HG03066 (cell line): Measurements from ENCODE around the gene CDC45.

Experiments used
- ATAC-seq: cut with Tn5 transposase; IDR thresholded peaks from one replicate; pipeline ENCODE4 v1.9.1; 2021; ENCODE audit warnings: low read depth; ENCODE audit not compliant: unreplicated experiment

CDC45 gene

DNA sequence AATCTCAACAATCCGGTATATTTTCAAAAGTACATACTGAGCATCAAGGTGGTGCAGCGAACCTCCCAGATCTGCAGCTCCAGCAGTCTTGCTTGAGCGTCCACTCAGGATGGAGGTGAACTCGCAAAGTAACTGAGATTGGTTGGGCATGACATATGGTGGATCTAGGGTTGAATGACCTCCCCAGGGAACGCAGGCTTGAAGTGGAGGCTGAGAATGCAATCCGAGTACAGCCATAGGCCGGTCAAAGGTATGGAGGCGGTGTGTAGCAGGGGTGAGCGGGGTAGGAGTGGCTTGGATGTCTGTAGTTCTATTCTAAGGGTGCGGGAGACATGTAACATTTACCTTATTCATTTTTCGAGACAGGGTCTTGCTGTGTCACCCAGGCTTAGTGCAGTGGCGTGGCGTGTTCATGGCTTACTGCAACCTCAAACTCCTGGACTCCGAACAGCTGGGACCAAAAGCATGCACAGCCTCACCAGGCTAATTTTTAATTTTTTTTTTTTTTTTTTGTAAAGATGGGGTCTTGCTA lies 31.6 kb upstream of the CDC45 start:
- ATAC-seq: peak; percentile 39

- no peak for ATAC-seq
These were observed 30.8 kb upstream of the CDC45 start for GRCh38 chr22:19448739-19449421.

- no peak for ATAC-seq
These were observed 30.3 kb upstream of the CDC45 start for GRCh38 chr22:19449422-19449767.

DNA sequence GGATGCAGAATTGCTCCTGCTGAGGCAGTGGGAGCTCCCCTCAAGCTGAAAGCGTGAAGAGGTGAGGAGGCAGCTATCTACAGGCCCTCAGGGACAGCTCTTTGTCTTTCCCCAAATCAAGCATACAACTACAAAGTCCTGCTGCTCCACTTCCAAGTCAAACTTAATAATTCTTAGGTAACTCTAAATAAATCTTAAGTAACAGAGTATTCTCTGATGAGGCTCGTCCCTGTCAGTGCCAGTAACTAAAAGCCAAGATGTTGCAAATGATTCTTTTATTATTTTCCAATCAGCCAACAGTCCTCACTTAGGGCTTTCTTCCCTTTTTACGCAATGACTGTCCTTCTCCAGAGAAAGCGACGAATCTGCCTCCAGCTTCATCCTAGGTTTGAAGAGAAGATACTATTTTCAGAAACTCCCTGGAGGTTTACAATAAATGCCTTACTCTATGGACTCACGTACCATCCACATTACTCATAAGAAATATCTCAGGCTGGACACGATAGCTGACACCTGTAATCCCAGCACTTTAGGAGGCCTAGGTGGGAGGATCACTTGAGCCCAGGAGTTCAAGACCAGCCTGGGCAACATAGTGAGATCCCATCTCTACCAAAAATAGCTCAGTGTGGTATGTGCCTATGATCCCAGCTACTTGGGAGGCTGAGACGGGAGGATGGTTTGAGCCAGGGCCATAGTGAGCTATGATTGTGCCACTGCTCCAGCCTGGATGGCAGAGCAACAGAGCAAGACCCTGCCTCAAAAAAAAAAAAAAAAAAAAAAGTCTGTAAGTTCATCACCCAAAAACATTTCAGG lies 29.2 kb upstream of the CDC45 start:
- no peak for ATAC-seq

DNA sequence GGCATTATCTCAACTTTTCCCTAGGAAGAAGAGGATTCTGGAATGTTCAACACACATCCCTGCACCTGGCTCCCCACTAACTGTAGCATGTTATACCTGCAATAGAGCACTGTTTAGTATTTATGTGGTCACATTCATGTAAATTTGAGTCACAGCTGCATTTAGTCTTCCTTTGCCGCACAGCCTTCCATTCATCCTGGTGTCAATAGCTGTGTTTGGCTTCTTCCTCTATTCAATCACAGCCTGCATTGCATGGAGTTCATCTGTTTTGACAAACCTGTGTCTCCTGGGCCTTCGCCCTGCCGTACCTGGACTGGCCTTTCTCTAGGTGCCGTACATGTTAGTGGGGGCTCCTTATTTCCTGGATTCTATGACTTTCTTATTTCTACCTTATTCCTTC lies 28.1 kb upstream of the CDC45 start:
- no peak for ATAC-seq

GRCh38 chr22:19453718-19454117 lies 26.0 kb upstream of the CDC45 start:
- ATAC-seq: no peak

DNA sequence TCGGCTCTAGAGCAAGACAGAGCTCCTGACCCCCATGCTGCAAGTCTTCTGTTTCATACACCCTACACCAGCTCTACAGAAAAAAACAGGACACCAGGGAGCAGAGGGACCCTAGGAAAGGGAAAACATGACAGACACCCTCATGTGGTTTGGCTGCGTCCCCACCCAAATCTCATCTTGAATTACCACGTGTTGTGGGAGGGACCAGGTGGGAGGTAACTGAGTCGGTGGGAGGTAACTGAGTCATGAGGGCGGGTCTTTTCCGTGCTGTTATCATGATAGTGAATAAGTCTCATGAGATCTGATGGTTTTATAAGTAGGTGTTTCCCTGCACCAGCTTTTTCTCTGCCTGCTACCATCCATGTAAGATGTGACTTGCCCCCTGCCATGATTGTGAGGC lies 25.6 kb upstream of the CDC45 start:
- ATAC-seq: no peak

- no peak for ATAC-seq
These were observed 24.7 kb upstream of the CDC45 start for GRCh38 chr22:19455033-19455432.

DNA sequence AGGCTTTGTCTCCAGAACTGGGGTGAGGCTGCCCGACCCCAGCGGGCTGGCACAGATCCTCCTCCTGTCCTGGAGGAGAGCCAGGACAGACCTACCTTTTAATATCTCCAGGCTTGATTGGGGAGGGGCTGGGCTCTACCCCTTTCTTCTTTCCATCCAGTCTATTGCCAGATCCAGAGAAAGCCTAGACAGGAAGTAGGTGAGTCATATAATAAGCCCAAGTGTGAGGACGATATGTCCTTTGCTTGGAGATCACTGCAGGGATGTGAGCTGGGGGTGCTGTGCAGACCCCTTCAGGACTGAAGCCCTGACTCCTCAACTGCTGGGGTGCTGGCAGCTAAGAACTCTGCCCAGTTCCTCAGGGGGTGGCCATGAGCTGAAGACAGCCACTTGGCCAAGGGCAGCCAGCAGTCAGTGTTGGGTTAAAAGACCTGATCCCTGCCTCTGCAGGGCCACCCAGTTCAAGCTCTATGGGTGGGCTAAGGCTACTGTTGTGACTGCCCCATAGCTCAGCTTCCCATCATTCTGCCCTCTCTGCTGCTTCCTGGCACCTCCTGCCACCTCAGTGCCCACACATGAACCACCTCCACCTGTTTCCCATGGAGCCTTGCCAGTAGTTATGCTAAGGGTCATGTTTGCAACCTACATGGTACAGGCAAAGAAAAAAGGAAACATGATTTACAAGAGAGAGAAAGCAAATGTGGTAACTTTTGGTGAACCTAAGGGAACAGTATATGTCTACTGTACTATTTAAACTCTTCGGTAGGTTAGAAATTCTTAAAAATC lies 23.9 kb upstream of the CDC45 start:
- no peak for ATAC-seq

GRCh38 chr22:19456541-19456940 lies 23.2 kb upstream of the CDC45 start:
- ATAC-seq: no peak

DNA sequence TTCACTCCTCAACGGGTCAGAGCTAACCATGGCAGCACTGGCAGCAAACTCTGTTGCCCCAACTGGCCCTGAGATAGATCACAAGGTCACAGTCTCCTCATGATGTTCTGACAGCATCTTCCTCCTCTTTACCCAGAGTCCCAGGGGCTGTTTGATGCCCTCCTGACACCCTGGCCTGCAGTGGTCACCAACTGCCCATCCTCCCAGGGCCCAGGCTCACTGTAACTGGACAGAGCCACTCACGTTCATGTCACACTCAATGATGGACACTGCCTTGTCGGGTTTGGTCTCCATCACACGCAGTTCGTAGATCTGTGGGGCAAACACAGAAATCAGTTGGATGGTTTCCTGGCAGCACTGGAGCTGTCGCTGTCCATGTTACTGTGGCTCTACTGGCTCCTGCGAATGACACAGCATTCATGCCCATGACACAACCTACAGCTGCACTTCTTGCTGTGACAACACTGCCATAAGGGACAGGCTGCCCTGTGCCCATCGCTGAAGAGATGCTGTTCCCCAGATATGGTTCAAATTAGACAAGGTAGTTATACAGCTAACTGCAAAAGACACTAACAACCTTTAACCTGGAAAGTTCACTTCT lies 21.8 kb upstream of the CDC45 start:
- ATAC-seq: no peak

GRCh38 chr22:19460036-19460435 lies 19.7 kb upstream of the CDC45 start:
- no peak for ATAC-seq

DNA sequence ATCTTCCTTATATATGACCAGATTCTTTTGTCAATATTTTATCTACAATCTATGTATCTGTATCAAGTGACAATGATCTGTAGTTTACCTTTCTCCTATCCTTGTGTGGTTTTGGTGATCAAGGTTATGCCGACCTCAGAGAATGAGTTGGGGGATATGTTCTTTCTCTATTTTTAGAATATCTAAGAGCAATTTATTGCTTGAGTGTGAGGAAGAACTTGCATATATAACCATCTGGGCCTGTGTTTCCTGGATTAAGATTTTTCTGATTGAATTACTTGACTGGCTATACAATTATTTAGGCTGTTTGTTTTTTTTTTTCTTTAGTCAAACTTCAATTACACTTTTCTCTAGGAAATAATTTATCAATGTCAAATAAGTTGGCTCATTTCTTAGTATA lies 18.2 kb upstream of the CDC45 start:
- no peak for ATAC-seq

- no peak for ATAC-seq
These were observed 16.7 kb upstream of the CDC45 start for GRCh38 chr22:19463008-19463407.

DNA sequence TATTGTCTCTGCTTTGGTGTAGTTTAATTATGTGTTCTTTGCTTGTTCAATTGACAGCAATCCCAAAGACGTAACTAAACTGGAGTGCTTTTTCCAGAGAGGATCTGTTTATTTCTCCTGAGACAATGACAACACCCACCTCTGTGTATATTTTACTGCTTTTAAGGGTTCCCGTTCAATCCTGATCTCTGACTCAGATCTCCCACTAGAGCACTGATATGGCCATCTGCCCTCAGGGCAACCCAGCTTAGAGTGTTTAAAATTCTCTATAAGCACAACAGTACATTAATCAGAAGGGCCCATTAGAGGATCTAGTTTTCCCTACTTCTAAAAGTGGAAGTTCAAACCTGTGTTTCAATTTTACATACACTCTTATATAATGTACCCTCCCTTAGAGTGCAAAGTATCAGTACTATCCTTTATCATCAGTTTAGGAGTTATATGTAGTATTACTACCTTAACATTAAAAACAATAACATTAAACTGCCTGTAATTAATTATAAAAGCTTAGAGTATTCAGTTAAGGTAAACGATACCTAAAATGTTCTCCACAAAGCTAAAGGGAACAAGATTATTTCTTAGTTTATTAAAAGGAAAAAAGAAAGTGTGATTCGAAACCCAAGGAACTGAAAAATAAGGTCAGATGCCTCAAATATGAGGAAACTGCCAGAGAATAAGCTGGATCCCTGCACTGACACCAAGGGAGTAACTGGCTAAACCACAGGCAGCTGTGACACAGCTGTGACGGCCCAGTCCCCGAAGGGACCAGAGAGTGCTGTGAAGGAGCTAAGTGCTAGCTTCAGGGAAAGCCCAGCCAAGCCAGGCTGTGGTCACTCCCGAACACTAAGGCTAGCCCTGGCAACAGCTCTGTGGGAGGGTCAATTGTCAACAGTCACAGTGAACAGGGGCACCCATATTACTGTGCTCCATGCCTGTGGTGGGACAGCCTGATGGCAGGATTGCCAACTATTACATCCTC lies 15.9 kb upstream of the CDC45 start:
- no peak for ATAC-seq

DNA sequence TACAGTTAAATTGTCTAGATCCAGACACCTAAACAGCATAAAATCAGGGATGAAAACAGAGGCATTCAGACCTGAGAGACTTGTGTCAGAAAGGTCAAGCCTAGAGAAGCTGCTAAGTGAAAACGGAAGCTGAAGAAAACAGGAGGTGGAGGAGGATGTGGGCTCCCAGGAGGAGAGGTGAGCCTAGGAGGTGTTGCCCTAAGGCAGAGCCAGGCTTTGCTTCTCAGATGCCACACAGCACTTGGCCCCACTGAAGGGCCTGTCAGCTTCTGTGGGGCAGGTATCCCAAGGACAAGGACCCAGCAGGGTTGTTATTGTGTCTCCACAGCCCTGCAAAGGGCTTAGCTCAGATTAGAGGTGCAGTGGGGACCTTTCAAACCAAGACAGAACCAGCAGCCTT lies 15.2 kb upstream of the CDC45 start:
- ATAC-seq: no peak

GRCh38 chr22:19464975-19465374 lies 14.7 kb upstream of the CDC45 start:
- ATAC-seq: no peak

DNA sequence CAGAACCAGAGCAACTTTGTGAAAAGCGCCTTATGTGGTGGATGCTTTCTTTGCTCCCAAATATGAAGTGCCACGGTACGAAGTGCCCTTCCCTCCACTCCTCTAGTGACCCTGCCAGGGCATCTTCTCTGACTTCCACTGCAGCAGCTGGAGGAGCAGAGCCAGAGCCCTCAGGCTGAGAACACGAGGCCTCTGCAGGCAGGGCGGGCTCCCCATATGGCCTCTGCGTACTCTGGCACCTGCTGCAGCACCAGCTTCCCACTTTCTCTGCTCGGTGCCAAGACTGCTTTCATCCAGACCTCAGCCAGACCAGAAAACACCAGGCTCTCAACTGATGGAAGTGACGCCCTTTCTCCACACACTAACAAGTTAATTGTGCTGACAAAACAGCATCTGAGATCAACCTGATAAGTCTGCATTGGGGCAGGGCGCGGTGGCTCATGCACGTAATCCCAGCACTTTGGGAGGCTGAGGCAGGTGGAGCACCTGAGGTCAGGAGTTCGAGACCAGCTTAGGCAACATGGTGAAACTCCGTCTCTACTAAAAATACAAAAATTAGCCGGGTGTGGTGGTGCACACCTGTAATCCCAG lies 13.5 kb upstream of the CDC45 start:
- ATAC-seq: no peak
